NCI-H460 (cell line): Measurements from ENCODE around the gene LAIR2. TPM values are rescaled to one million over a fixed set of nuclear protein-coding genes. Genes with fewer than 3 reads are reported as not detected.
"Not testable (repeated sequence)": the region's sequence is repeated elsewhere in the genome, so short reads cannot be mapped to it uniquely, and the experiment has no call there.

Source experiments
- DNase-seq: peaks from one replicate; pipeline ENCODE4 v3.0.0-alpha.2; 2016; ENCODE audit warnings: low read depth; ENCODE audit errors: extremely low read depth
- total RNA-seq: library from RNA; depleted of rRNA; stranded (reverse); fragments of >200 nt; shearing (Covaris generic); gene quantifications from 2 replicates; pipeline ENCODE4 v1.2.3, GENCODE V29; 2014

Gene LAIR2
- total RNA-seq, 1 experiment from 2014 or later = not detected

DNA sequence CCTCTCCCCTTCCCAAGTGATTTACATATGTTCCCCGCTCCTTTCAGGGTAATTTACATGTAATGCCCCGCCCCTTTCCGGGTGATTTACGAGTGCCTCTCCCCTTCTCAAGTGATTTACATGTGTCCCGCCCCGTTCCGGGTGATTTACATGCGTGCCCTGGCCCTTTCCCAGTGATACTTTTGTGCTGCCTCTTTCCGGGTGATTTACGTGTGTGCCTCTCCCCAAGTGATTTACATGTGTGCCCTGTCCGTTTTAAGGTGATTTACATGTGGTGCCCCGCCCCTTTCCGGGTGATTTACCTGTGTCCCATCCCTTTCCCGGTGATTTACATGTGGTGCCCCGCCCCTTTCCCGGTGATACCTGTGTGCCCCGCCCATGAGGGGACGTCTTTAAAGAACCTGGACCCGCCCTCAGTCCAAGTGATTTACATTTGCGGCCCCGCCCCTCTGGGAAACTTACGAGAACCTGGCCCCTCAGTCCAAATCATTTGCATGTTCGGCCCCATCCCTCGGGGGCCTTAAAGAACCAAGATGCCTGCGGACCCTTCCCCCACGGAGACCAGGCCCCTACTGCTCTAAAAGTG lies 38.5 kb upstream of the LAIR2 start:
- DNase-seq = peak; percentile 94

DNA sequence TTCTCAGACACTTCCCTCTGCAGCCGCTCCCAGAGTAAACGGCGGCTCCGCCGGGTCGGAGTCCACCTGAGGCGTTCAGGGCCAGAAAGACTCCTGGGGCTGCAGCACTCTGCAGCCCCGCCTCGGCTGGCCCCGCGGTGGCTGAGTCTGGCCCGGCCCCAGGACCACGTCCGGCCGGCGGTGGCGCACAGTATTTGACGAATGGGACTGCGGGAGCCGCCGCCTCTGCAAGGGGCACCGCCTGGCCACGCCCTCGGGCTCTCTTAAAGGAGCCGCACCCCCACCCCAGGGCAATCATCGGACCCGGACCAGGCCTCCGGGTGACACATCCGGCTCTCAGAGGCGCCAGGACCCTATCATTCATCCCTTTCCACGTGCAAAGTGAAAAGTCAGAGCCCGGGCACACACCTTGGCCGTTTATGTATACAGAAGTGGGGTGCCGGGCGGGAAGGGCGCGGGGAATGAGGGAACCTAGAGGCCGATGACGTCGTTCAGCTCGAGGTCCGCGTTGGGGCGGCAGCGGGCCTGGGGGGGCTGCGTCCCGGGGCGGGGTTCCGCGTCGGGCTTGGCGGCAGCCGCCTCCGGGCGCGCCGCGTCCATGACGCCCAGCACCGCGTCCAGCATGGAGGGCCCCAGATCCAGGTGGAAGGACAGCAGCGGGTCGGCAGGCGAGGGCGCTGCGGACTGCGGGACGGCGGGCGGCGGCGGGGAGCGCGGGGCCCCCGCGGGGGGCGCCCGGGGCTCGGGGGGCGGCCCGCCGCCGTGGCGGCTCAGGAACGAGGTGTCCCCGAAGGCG lies 37.8 kb upstream of the LAIR2 start:
- DNase-seq = peak; percentile 81

DNA sequence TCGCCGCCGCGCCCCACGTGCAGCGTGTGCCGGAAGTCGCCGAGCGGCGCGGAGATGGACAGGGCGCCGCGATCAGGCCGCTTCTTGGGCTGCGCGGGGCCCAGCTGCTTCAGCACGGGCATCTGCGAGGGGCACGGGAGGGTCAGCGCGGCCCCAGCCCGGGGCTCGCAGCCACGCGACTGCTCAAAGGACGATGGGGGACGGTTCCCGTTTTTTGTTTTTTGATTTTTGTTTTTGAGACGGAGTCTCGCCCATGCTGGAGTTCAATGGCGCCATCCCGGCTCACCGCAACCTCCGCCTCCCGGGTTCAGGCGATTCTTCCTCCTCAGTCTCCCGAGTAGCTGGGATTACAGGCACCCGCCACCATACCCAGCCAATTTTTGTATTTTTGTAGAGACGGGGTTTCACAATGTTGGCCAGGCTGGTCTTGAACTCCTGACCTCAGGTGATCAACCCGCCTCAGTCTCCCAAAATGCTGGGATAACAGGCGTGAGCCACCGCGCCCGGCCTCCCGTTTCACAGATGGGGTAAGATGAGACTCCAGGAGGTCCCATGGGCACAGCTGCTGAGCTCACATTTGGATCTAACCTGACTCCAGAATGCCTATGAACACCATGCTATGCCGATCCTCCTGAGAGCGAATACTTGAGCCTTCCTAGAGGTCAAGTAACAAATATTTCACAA lies 37.1 kb upstream of the LAIR2 start:
- DNase-seq = no peak

DNA sequence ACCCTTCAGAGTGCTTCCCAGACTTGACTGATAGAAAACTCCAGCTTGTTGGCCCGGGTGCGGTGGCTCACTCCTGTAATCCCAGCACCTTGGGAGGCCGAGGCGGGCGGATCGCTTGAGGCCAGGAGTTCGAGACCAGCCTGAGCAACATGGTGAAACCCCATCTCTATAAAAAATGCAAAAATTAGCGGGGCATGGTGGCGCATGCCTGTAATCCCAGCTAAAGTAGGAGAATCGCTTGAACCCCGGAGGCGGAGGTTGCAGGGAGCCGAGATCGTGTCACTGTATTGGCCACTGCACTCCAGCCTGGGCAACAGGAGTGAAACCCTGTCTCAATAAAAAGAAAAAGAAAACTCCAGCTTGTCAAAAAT lies 36.5 kb upstream of the LAIR2 start:
- DNase-seq = not testable (repeated sequence)

DNA sequence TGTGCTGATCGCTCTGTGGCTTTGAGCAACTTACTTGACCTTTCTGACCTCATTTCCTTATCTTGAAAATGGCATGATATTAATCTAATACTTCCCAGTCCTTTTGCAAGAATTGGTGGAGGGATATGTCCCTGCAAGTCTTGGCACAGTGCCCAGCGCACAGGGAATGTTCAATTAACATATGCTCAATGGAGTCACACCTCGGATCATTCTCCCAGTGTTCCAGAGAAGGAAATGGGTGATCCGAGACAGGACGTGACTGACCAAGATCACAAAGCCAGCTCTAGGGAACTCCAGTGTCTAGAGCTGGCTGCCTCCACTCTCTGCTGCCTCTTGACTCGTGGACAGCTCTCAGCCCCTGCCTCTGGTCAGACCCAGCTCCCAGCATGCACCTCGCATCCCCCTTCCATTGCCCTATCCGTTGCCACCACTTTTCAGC lies 33.1 kb upstream of the LAIR2 start:
- no peak for DNase-seq

GRCh38 chr19:54470276-54470887 lies 32.2 kb upstream of the LAIR2 start:
- DNase-seq = no peak

DNA sequence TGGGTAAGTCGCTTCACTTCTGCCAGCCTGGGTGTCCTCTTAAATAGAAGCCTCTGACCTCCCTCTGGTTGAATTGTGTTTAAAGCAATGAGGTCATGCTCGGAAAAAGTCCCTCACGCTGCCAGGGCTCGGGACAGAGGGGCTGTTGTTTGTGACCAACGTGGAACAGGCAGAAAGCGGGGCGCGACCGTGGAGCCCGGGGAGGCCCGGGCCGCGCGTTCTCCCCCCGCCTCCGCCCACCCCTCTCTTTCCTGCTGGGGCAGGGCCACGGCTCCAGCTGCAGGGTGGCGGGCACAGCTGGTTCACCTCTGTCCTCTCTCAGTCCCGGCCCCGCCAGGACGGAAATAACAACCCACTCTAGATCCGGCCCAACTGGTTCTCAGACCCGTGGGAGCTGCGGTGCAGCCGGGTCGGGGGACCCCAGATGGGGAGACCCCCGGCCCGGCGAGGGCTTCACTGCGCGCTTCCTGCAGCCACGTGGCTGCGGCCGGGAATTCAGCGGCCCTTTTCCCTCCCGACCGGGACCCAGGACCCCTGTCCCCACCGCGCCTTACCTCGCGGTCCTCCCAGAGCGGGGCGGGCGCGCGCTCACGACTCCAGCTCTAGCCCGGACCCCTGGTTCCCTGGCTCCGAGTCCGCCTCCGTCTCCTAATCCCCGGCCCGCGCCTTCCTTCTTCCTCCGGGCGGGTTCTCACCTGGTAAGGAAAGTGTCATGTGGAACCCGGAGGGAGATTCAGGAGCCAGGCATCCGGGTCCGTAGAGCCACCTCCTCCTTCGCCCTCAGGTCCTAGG lies 31.4 kb upstream of the LAIR2 start:
- no peak for DNase-seq

DNA sequence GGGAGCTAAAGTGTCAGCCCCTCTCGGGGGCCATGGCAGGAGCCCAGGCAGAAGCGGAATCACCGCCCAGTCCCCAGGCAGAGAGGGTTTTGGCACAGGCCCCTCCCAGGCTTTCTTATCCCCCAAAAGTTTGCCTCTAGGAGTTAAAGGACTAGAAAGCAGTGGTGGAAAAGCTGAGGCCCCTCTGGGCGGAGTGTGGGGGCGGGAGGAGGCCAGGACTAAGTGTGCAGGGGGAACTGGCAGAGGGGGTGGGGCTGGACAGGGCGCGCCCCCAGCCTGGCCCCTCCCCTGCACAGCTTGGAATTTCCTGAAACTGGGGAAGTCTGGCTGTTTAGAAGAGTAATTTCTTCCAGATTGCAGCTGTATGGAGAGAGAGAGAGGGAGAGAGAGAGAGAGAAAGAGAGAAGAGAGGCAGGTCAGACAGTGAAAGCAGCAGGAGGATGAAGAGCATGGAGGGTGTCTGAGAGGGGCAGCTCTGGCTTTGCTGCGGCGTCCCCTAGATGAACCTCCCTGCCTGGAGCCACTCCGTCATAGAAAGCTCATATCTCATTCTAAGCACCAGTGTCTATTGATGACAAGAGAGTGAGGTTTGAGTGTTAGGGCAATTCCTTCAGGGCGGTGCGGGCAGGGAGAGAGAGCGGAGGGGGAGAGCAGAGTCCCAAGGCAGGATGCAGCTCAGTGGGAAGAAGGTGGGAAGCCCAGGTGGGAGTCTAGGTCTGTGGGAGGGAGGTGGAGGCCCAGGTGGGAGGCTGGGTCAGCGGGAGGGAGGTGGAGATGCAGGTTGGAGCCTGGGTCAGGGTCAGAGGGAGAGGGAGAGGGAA lies 29.4 kb upstream of the LAIR2 start, which contains the start of gene CDC42EP5:
Gene CDC42EP5 (minus strand): TSS at position 226 of the 821 bp plus-strand sequence. CDS start 7,749 bp downstream, outside the sequence.
- DNase-seq = no peak

DNA sequence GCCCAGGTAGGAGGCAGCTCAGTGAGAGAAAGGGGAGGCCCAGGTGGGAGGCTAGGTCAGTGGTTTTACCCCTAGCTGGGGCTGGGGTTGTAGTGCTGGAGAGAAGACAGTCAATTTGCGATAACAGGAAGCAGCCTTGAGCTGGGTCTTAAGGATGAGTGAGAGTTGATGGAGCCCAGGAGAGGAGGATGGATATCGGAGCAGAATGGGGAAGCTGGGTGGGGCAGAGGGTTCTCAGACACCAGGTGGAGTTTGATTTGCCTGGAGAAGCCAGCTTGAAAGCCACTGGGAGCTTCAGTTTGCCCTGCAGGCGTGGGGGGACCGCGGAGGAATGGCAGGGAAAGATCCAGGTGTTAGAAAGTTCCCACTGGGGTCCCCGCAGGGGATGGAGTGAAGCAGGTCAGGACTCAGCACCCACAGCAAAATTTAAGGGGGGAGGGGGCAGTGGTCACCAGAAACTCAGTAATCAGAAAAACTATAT lies 28.7 kb upstream of the LAIR2 start:
- no peak for DNase-seq

- DNase-seq = no peak
Observed at GRCh38 chr19:54475706-54476105, 26.9 kb upstream of the LAIR2 start.

DNA sequence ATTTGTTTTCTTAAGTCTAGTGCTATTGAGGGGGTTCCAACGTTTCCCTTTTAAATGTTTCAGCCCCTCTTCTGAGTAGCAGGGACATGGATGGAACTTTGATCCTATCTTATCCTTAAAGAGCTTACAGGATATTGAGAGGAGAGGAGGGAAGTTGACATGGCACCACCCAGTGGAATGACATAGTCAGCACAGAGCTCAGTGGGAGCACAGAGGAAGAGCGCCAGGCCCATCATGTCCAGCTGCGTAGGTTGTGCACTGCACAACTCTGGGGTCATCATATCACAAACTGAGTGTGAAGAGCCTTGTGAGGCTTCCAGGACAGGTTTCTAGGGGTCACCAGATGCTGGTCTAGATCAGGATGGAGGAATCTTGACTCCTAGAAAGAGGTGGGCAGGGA lies 25.0 kb upstream of the LAIR2 start:
- no peak for DNase-seq

DNA sequence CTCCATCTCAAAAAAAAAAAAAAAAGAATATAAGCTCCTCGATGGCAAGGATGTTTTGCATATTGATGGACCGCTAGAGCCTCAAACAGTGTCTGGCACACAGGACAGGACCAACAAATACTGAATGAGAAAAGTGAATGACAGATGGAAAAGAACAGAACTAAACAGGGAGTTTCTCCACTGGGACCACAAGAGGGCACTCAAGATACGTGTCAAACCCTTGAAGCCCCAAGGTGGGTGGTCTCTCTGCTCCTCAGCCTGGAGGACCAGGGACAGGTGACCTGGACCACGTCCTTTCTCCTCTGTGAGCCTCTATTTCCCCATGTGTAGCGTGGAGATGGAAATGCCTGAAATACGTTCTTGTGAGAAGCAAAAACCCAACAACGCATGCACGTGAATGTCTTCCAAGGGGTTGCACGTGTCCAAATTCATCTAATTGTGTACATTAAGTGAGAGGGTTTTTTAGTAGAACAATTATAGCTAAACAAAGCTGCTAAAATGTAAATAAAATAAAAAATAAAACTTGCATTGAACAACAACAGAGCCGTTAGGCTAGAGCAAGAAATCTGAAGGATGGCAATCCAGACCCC lies 23.9 kb upstream of the LAIR2 start:
- no peak for DNase-seq

GRCh38 chr19:54480051-54480450 lies 22.6 kb upstream of the LAIR2 start:
- DNase-seq = no peak

DNA sequence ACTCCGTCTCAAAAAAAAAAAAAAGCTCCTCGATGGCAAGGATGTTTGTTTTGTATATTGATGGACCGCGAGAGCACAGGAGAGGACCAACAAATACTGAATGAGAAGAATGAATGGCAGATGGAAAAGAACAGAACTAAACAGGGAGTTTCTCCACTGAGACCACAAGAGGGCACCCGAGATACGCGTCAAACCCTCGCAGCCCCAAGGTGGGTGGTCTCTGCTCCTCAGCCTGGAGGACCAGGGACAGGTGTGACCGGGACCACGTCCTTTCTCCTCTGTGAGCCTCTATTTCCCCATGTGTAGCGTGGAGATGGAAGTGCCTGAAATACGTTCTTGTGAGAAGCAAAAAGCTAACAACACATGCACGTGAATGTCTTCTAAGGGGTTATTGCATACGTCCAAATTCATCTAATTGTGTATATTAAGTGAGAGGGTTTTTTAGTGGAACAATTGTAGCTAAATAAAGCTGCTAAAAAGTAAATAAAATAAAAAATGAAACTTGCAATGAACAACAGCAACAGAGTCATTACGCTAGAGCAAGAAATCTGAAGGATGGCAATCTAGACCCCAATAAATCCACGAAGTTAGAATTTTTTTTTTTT lies 21.2 kb upstream of the LAIR2 start:
- no peak for DNase-seq

DNA sequence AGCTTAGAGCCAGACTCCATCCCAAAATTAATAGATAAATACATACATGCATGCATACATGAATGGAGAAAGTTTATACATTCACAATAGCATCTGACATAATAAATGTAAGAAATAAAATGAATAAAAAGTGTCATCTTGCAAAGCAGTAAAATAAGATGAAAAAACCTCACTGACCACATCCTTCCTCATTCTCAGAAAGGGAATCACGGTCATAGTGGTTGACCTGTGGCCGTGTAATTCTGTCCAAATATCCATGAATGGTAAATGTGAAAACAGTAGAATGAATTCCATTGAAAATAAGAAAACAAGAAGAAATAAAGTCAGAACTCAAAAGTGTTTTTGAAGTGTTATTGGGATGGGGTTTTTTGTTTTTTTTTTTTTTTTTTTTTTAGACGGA lies 19.7 kb upstream of the LAIR2 start:
- no peak for DNase-seq

- DNase-seq = no peak
Observed at GRCh38 chr19:54484451-54484850, 18.2 kb upstream of the LAIR2 start.

DNA sequence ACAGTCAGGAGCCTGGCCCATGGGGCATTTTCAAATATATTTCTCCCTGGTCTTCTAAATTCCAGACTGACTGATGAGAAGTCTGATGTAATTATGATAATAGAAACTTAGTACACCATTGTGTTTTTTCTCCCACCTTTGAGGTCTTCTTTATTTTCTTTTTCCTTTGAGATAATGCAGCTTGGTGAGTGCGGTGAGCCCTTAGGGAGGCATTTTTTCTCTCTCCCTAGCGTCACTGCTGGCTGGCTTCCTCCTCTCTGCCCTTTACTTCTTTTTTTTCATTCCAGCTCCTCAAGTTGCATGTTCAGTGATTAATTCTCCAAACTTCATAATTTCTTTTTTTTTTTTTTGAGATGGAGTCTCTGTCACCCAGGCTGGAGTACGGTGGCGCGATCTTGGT lies 16.8 kb upstream of the LAIR2 start:
- DNase-seq = no peak

GRCh38 chr19:54489341-54489740 lies 13.3 kb upstream of the LAIR2 start:
- no peak for DNase-seq

GRCh38 chr19:54489766-54490165 lies 12.9 kb upstream of the LAIR2 start:
- no peak for DNase-seq
